ENCODE measurements around the gene SERTAD2. TPM values are rescaled to one million over a fixed set of nuclear protein-coding genes. Genes with fewer than 3 reads are reported as not detected.

The SERTAD2 gene
- total RNA-seq, 1 donor from 2014 or later, result 19.1 TPM

DNA sequence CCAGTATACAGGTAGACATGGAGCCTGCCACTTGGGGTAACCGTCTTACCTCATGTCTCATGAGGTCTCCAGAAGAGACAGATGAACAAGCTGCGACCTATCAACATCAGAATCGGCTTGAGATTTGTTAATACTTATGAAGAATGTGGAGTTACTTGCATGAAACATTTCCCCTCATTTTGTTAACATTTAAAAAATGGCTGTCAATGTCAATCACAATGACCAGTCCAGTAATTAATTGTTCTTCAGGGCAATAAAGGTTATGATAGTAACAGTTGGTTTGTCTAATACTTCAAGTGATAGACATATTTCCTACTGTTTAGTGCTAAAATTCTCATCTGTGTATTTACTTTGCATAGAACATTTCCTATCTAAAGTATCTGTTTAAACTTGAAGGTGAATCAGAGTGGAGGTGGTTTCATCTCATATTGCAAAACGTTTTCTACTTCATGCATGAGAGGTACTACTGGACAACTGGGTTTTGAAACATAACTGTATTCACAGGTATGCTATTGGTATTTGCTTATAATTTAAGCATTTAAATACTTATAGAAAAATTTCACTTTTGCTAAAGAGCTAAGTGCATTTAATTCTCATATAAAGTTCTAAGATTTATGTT is 15.1 kb downstream of the SERTAD2 start:
- Mint-ChIP-seq H3K4me1 (peaks cover 86% of the 10 kb centered on the region), H3K4me3 (no peak overlapping the region), H3K27me3 (ENCODE audit: insufficient read depth, low read depth) (peaks cover 8% of the 10 kb centered on the region), H3K9me3 (no peaks in the 10 kb centered on the region), H3K36me3 (peaks cover 23% of the 10 kb centered on the region), H3K27ac (no peak overlapping the region)
- DNase-seq (ENCODE audit: low spot score), result no peak
- no peaks in the 10 kb centered on the region for H3K27me3 ChIP-seq
- H2AFZ ChIP-seq (replicated peaks), result no peak overlapping the region
- no peak overlapping the region for H3K4me3 ChIP-seq
- H3K36me3 ChIP-seq, result peaks cover 5% of the 10 kb centered on the region
- no peaks in the 10 kb centered on the region for H3K9me3 ChIP-seq (ENCODE audit: low read depth)
- peaks cover 65% of the 10 kb centered on the region for H3K4me1 ChIP-seq
- no peak overlapping the region for H3K4me2 ChIP-seq
- H3K79me2 ChIP-seq (ENCODE audit: low read depth), result peaks cover 77% of the 10 kb centered on the region
- H3K27ac ChIP-seq, result no peak overlapping the region
- peaks cover 73% of the 10 kb centered on the region for H4K20me1 ChIP-seq (ENCODE audit: low read depth)
- no peak for TF ChIP-seq EZH2phosphoT487 (IDR thresholded peaks at IDR 0.05)
- TF ChIP-seq, protein P1, sequence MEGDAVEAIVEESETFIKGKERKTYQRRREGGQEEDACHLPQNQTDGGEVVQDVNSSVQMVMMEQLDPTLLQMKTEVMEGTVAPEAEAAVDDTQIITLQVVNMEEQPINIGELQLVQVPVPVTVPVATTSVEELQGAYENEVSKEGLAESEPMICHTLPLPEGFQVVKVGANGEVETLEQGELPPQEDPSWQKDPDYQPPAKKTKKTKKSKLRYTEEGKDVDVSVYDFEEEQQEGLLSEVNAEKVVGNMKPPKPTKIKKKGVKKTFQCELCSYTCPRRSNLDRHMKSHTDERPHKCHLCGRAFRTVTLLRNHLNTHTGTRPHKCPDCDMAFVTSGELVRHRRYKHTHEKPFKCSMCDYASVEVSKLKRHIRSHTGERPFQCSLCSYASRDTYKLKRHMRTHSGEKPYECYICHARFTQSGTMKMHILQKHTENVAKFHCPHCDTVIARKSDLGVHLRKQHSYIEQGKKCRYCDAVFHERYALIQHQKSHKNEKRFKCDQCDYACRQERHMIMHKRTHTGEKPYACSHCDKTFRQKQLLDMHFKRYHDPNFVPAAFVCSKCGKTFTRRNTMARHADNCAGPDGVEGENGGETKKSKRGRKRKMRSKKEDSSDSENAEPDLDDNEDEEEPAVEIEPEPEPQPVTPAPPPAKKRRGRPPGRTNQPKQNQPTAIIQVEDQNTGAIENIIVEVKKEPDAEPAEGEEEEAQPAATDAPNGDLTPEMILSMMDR (IDR thresholded peaks at IDR 0.05), result no peak
- TF ChIP-seq EZH2 (IDR thresholded peaks at IDR 0.05), result no peak
- no peak overlapping the region for H3K9ac ChIP-seq
- no peaks in the 10 kb centered on the region for H3F3A ChIP-seq (ENCODE audit: low read depth)

DNA sequence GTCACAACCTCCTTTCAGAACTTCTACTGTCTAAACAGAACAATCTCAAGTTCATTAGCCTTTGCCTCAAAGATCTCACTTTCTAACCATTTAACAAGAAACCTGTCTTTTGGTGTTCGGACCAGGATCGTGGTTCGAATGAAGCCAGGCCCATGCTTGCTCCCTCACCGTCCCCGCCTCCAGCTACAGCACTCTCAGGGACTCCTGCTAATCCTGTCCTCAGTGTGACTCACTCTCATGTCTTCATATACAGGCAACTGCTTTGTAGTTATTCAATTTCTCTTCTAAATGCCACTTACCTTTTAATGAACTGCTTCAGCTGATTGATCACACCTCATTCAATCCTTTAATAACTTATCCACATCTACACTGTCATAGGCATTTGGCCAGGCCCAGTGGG is 15.8 kb downstream of the SERTAD2 start:
- H3K79me2 ChIP-seq (ENCODE audit: low read depth), result peaks cover 77% of the 10 kb centered on the region
- Mint-ChIP-seq H3K9me3 (no peaks in the 10 kb centered on the region), H3K4me3 (no peak overlapping the region), H3K4me1 (peaks cover 86% of the 10 kb centered on the region), H3K36me3 (peaks cover 24% of the 10 kb centered on the region), H3K27ac (peak overlapping the region; percentile 67), H3K27me3 (ENCODE audit: insufficient read depth, low read depth) (peaks cover 8% of the 10 kb centered on the region)
- no peaks in the 10 kb centered on the region for H3K9me3 ChIP-seq (ENCODE audit: low read depth)
- H3K4me1 ChIP-seq, result peaks cover 67% of the 10 kb centered on the region
- H3K27me3 ChIP-seq, result no peaks in the 10 kb centered on the region
- no peak overlapping the region for H3K4me2 ChIP-seq
- H3K27ac ChIP-seq, result no peak overlapping the region
- no peak overlapping the region for H2AFZ ChIP-seq (replicated peaks)
- no peak for TF ChIP-seq EZH2 (IDR thresholded peaks at IDR 0.05)
- no peak for TF ChIP-seq EZH2phosphoT487 (IDR thresholded peaks at IDR 0.05)
- TF ChIP-seq, protein P1 (IDR thresholded peaks at IDR 0.05), result no peak
- peaks cover 5% of the 10 kb centered on the region for H3K36me3 ChIP-seq
- H4K20me1 ChIP-seq (ENCODE audit: low read depth), result peaks cover 74% of the 10 kb centered on the region
- no peak overlapping the region for H3K4me3 ChIP-seq
- no peak overlapping the region for H3K9ac ChIP-seq
- no peaks in the 10 kb centered on the region for H3F3A ChIP-seq (ENCODE audit: low read depth)
- DNase-seq (ENCODE audit: low spot score), result no peak

DNA sequence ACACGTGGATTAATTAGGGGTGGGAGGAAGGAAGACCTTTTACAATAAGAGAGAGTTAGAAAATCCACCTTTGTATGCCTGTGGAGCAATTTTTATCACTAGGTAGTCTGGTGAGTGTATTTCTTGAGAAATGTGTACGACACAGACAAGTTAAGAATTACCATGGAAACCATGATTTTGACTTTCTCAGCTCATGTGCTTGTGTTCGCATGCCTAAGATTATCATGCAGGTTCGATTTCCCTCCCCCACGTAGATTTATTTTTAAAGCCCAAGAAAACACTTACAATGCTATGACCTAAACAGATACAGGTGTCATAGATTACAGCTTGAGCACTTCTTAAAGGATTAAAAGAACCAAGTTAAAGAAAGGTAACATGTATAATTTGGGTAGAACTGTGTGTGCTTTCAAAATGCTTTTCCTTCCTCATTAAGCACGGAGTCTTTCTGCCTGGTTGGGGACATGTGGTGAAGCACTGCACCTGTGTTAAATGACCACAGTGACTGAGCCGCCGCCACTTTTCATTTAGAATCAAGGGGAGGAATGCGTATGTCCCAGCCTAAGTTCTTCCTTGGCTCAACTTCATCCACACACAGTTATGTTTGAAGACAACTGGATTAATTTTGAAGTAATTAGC is 16.6 kb downstream of the SERTAD2 start:
- no peak for DNase-seq (ENCODE audit: low spot score)
- Mint-ChIP-seq H3K27ac (peak overlapping the region; percentile 10), H3K4me3 (no peak overlapping the region), H3K4me1 (peaks cover 84% of the 10 kb centered on the region), H3K9me3 (no peaks in the 10 kb centered on the region), H3K36me3 (peaks cover 24% of the 10 kb centered on the region), H3K27me3 (ENCODE audit: insufficient read depth, low read depth) (peaks cover 6% of the 10 kb centered on the region)
- TF ChIP-seq EZH2 (IDR thresholded peaks at IDR 0.05) (no peak), EZH2phosphoT487 (IDR thresholded peaks at IDR 0.05) (no peak)
- TF ChIP-seq, protein P1 (IDR thresholded peaks at IDR 0.05), result no peak
- H3K4me2 ChIP-seq, result no peak overlapping the region
- peaks cover 5% of the 10 kb centered on the region for H3K36me3 ChIP-seq
- peaks cover 71% of the 10 kb centered on the region for H3K79me2 ChIP-seq (ENCODE audit: low read depth)
- no peak overlapping the region for H3K9ac ChIP-seq
- no peaks in the 10 kb centered on the region for H3K9me3 ChIP-seq (ENCODE audit: low read depth)
- no peak overlapping the region for H3K4me3 ChIP-seq
- no peak overlapping the region for H3K27ac ChIP-seq
- H3F3A ChIP-seq (ENCODE audit: low read depth), result no peaks in the 10 kb centered on the region
- no peaks in the 10 kb centered on the region for H3K27me3 ChIP-seq
- peaks cover 67% of the 10 kb centered on the region for H3K4me1 ChIP-seq
- H2AFZ ChIP-seq (replicated peaks), result no peak overlapping the region
- H4K20me1 ChIP-seq (ENCODE audit: low read depth), result peaks cover 66% of the 10 kb centered on the region

Measured in neural progenitor cell (in vitro differentiated cells).